AG09319 (cell line): ENCODE measurements around the gene CCDC200.
"Not testable (repeated sequence)": the region's sequence is repeated elsewhere in the genome, so short reads cannot be mapped to it uniquely, and the experiment has no call there.

Experiments
- DNase-seq: peaks from one replicate; pipeline ENCODE4 v3.0.0-alpha.2; 2010; ENCODE audit warnings: low read depth; ENCODE audit errors: extremely low read depth
- CTCF ChIP-seq: IDR thresholded peaks from 2 replicates; pipeline ENCODE4 v1.5.1; 2011; ENCODE audit warnings: low read depth, mild to moderate bottlenecking, inconsistent platforms, low read length, moderate library complexity

CCDC200 gene

GRCh38 chr17:43228020-43228782 lies at the start of gene CCDC200:
Gene CCDC200 (minus strand): TSS chr17:43228623. CDS start chr17:43228554, 69 bp downstream.
- DNase-seq: not testable (repeated sequence)

GRCh38 chr17:43272914-43273313 lies 44.5 kb upstream of the CCDC200 start:
- not testable (repeated sequence) for DNase-seq

DNA sequence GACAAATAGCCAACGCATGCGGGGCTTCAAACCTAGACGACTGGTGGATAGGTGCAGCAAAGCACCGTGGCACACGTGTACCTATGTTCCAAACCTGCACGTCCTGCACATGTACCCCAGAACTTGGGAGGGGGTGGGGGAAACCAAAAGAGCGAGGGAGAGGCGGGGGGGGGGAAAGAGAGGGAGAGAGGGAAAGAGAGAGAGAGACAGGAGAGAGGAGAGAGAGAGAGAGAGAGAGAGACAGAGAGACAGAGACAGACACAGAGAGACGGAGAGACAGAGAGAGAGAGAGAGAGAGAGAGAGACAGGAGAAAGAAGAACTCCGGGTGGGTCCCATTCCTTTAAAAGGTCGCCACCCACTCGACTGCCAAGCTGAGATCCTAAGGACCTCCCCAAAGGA lies 44.1 kb upstream of the CCDC200 start:
- DNase-seq: not testable (repeated sequence)

- not testable (repeated sequence) for DNase-seq
Observed at GRCh38 chr17:43270552-43271504, 42.4 kb upstream of the CCDC200 start.

- not testable (repeated sequence) for DNase-seq
Observed at GRCh38 chr17:43246456-43246855, 18.0 kb upstream of the CCDC200 start.

DNA sequence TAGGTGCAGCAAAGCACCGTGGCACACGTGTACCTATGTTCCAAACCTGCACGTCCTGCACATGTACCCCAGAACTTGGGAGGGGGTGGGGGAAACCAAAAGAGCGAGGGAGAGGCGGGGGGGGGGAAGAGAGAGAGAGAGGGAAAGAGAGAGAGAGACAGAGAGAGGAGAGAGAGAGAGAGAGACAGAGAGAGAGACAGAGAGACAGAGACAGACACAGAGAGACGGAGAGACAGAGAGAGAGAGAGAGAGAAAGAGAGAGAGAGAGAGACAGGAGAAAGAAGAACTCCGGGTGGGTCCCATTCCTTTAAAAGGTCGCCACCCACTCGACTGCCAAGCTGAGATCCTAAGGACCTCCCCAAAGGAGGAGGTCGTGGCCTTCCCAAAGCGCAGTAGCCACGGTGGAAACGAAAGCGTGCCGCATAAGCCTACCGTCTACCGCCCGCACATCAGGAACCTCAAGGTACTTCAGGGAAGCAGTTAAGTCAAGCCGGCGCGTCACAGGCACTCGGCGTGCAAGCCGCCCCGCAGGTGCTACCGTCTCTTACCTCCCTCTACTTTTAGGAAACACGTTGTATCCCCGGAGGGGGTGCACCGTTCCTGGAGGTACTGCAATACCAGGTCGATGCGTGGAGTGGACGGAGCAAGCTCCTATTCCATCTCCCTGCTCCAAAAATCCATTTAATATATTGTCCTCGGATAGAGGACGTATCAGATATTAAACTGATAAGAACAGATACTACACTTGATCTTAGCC lies 12.4 kb upstream of the CCDC200 start:
- not testable (repeated sequence) for DNase-seq

GRCh38 chr17:43239597-43239996 lies 11.2 kb upstream of the CCDC200 start:
- not testable (repeated sequence) for DNase-seq

DNA sequence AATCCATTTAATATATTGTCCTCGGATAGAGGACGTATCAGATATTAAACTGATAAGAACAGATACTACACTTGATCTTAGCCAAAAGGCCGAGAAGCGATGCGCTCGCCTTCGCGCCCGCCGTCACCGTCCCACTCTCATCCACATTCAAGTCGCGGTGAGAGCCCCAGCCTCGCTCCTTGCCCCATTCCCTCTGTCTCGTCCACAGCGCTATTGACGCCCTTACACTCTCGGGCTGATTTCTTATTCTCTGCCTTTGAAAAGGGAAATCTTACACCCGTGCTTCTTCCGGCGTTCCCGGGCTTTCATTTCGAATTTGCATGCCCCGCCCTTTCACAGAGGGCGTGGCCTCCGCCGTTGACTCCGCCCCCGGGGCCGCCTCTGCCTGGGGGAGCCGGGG lies 5.5 kb upstream of the CCDC200 start, which contains the start of gene RNU2-1:
TSS of gene RNU2-1 (minus strand) at position 101 of the 400 bp plus-strand sequence.
- not testable (repeated sequence) for DNase-seq

- DNase-seq: not testable (repeated sequence)
Observed at GRCh38 chr17:43233263-43233662, 4.8 kb upstream of the CCDC200 start.

DNA sequence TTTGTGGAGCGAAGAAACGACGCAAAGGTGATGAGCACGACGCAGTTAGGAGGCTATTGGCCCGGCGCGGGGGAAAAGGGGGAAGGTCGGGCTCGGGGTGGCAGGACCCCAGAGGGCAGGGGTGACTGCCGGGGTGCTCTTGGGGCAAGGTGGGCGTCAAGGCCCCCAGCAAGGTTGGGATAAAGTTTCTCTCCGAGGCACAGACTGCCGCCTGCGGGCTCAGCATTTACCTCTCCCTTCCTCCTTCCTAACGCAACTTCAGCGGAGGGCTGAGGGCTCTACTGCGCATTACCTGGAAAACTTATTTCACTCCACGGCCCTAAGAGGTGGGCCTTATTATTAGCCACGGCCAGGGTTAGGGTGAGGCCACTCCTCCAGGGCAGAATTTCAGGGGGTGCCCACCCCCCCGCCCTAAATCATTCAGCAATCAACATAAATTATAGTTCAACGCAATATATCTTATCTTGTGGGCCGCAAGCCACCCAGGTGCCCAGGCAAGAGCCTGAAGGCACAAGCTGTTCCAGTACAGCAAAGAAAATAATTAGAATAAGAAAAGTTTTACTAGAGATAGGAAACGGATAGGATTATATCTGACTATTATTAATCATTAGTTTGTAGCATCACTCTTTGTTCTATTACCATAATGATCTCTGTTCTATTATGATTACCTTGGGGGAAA lies 3.7 kb upstream of the CCDC200 start:
- not testable (repeated sequence) for DNase-seq

GRCh38 chr17:43231205-43232020 lies 3.0 kb upstream of the CCDC200 start:
- DNase-seq: not testable (repeated sequence)

DNA sequence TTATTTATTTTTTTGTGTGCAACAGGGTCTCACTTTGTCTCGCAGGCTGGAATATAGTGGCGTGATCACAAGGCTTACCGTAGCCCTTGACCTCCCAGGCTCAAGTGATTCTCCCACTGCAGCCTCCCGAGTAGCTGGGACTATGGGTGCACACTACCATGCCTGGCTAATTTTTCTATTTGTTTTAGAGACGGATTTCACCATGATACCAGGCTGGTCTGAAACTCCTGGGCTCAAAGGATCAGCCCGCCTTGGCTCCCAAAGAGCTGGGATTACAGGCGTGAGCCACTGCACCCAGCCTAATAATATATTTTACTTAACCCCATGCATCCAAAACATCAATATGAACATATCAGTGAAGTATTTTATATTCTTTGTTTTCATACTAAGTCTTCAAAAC lies 2.0 kb downstream of the CCDC200 start:
- no peak for DNase-seq
- TF ChIP-seq CTCF: no peak
